Neuronal stem cell (in vitro differentiated cells): ENCODE measurements around the gene RFX8.

ENCODE experiments used
- DNase-seq: peaks from one replicate; pipeline ENCODE4 v3.0.0-alpha.2; 2013; ENCODE audit warnings: low spot score
- H2AFZ ChIP-seq: one replicate; pipeline ENCODE4 v1.6.1; 2013; ENCODE audit warnings: mild to moderate bottlenecking, low read length, inconsistent platforms
- H2AK5ac ChIP-seq: 2 replicates; pipeline ENCODE4 v1.6.1; 2013; ENCODE audit warnings: low read depth, mild to moderate bottlenecking, inconsistent platforms, low read length, moderate library complexity, mixed read lengths
- H2BK120ac ChIP-seq: 2 replicates; pipeline ENCODE4 v1.6.1; 2013; ENCODE audit warnings: low read depth, mild to moderate bottlenecking, inconsistent platforms, low read length, moderate library complexity, mixed read lengths
- H2BK12ac ChIP-seq: one replicate; pipeline ENCODE4 v1.6.1; 2013; ENCODE audit warnings: low read length, inconsistent platforms
- H2BK15ac ChIP-seq: 2 replicates; pipeline ENCODE4 v1.6.1; 2013; ENCODE audit warnings: mild to moderate bottlenecking, low read length, inconsistent platforms, mixed read lengths
- H2BK5ac ChIP-seq: one replicate; pipeline ENCODE4 v1.6.1; 2013; ENCODE audit warnings: inconsistent platforms, mild to moderate bottlenecking, low read length, moderate library complexity
- H3K14ac ChIP-seq: one replicate; pipeline ENCODE4 v1.6.1; 2013; ENCODE audit warnings: low read length, inconsistent platforms
- H3K18ac ChIP-seq: 2 replicates; pipeline ENCODE4 v1.6.1; 2013; ENCODE audit warnings: low read length, inconsistent platforms
- H3K23ac ChIP-seq: 2 replicates; pipeline ENCODE4 v1.6.1; 2013; ENCODE audit warnings: low read depth, mild to moderate bottlenecking, mixed read lengths, low read length, inconsistent platforms; ENCODE audit not compliant: poor library complexity
- H3K27ac ChIP-seq: replicated peaks from 3 replicates; pipeline ENCODE4 v1.5.1; 2013; ENCODE audit warnings: low read length, inconsistent platforms
- H3K27me3 ChIP-seq, 3 experiments: 2 replicates each; pipeline ENCODE4 v1.6.1; 2013; ENCODE audit warnings: low read length in 3 of 3, mild to moderate bottlenecking in 2 of 3, inconsistent platforms in 1 of 3, low read depth in 1 of 3, mixed read lengths in 1 of 3, moderate library complexity in 1 of 3; ENCODE audit not compliant: control insufficient read depth in 3 of 3, insufficient read depth in 3 of 3
- H3K36me3 ChIP-seq, 2 donors: replicated peaks in 1 of 2; 2 replicates each; pipeline ENCODE4 v1.6.1; 2013; ENCODE audit warnings: low read length in 2 of 2; ENCODE audit not compliant: control insufficient read depth in 2 of 2, insufficient read depth in 2 of 2
- H3K4ac ChIP-seq: 2 replicates; pipeline ENCODE4 v1.6.1; 2013; ENCODE audit warnings: inconsistent platforms, mild to moderate bottlenecking, low read length, moderate library complexity
- H3K4me1 ChIP-seq, 2 donors: 1 replicate in 1 of 2; 2 replicates in 1 of 2; pipeline ENCODE4 v1.6.1; 2013; ENCODE audit warnings: low read length in 2 of 2, low read depth in 1 of 2; ENCODE audit not compliant: control insufficient read depth in 2 of 2, insufficient read depth in 1 of 2
- H3K4me2 ChIP-seq: one replicate; pipeline ENCODE4 v1.6.1; 2013; ENCODE audit warnings: mild to moderate bottlenecking, low read length, inconsistent platforms; ENCODE audit not compliant: insufficient read depth, poor library complexity, severe bottlenecking
- H3K4me3 ChIP-seq, 2 donors: 2 replicates each; pipeline ENCODE4 v1.5.1; 2013; ENCODE audit warnings: low read length in 2 of 2, mild to moderate bottlenecking in 2 of 2, inconsistent platforms in 1 of 2, moderate library complexity in 1 of 2
- H3K79me1 ChIP-seq: one replicate; pipeline ENCODE4 v1.6.1; 2013; ENCODE audit warnings: low read depth, mild to moderate bottlenecking, inconsistent platforms, low read length, moderate library complexity
- H3K9ac ChIP-seq: one replicate; pipeline ENCODE4 v1.6.1; 2013; ENCODE audit warnings: mild to moderate bottlenecking, low read depth, low read length, inconsistent platforms; ENCODE audit not compliant: poor library complexity
- H3K9me3 ChIP-seq, 2 donors: replicated peaks in 1 of 2; 2 replicates each; pipeline versions ENCODE3 to v1.6.1; 2013; ENCODE audit warnings: low read length in 2 of 2, mild to moderate bottlenecking in 2 of 2, inconsistent platforms in 1 of 2, low read depth in 1 of 2, mixed read lengths in 1 of 2, moderate library complexity in 1 of 2; ENCODE audit not compliant: control insufficient read depth in 2 of 2, insufficient read depth in 1 of 2
- H4K8ac ChIP-seq: one replicate; pipeline ENCODE4 v1.6.1; 2013; ENCODE audit warnings: low read depth, mild to moderate bottlenecking, inconsistent platforms, low read length, moderate library complexity
- H4K91ac ChIP-seq: one replicate; pipeline ENCODE4 v1.6.1; 2013; ENCODE audit warnings: low read length, low read depth, mild to moderate bottlenecking, inconsistent platforms; ENCODE audit not compliant: poor library complexity
- WGBS, 2 donors: extraction: QIAGEN DNeasy Blood & Tissue Kit; methylation state at CpG; one replicate each; pipeline ENCODE4 v1.1.7; 2013; ENCODE audit warnings: missing lambda C conversion rate in 2 of 2, mixed read lengths in 1 of 2; ENCODE audit not compliant: insufficient read length in 2 of 2, insufficient replicate concordance in 1 of 2; ENCODE audit errors: extremely low coverage in 2 of 2; 5-methylcytosine and 5-hydroxymethylcytosine counted together

Gene RFX8

GRCh38 chr2:101398116-101398821 is 76.6 kb downstream of the RFX8 start:
- H3K79me1 ChIP-seq: no peaks in the 10 kb centered on the region

GRCh38 chr2:101396316-101396717 is 78.6 kb downstream of the RFX8 start:
- no peak overlapping the region for H2BK120ac ChIP-seq
- H3K4me2 ChIP-seq: no peak overlapping the region
- no peak overlapping the region for H2BK5ac ChIP-seq
- H3K27me3 ChIP-seq: peaks cover 0 to 31% (median 0%) of the 10 kb centered on the region in 3 experiments
- no CpG with 5 or more reads among the region's 2 CpGs for WGBS, 2 donors
- H3K79me1 ChIP-seq: no peaks in the 10 kb centered on the region
- no peak overlapping the region for H3K4ac ChIP-seq
- DNase-seq: no peak
- no peak overlapping the region for H2BK15ac ChIP-seq
- H2AK5ac ChIP-seq: no peak overlapping the region
- H3K23ac ChIP-seq: no peak overlapping the region
- no peak overlapping the region for H3K4me3 ChIP-seq
- no peaks in the 10 kb centered on the region for H3K9me3 ChIP-seq
- H3K18ac ChIP-seq: no peak overlapping the region
- H2AFZ ChIP-seq: no peak overlapping the region
- no peak overlapping the region for H4K91ac ChIP-seq
- H3K4me1 ChIP-seq: peaks cover 0 to 14% of the 10 kb centered on the region in 2 donors
- H3K36me3 ChIP-seq: no peaks in the 10 kb centered on the region
- H3K14ac ChIP-seq: no peak overlapping the region
- no peak overlapping the region for H2BK12ac ChIP-seq
- no peak overlapping the region for H3K27ac ChIP-seq
- H3K9ac ChIP-seq: no peak overlapping the region
- H4K8ac ChIP-seq: no peak overlapping the region

More at GRCh38 chr2:101398116-101398821, 76.6 kb downstream of the RFX8 start:
- H2BK120ac ChIP-seq: no peak overlapping the region
- no peaks in the 10 kb centered on the region for H3K36me3 ChIP-seq
- H3K4ac ChIP-seq: no peak overlapping the region
- no peak overlapping the region for H2BK5ac ChIP-seq
- H3K4me3 ChIP-seq: no peak overlapping the region
- H3K4me1 ChIP-seq: peaks cover 0 to 14% of the 10 kb centered on the region in 2 donors
- H4K91ac ChIP-seq: no peak overlapping the region
- H2BK15ac ChIP-seq: no peak overlapping the region
- H3K27ac ChIP-seq: no peak overlapping the region
- H2BK12ac ChIP-seq: no peak overlapping the region
- H3K9me3 ChIP-seq: peaks cover 0 to 2% of the 10 kb centered on the region in 2 donors
- no CpG with 5 or more reads among the region's 10 CpGs for WGBS, 2 donors
- H3K14ac ChIP-seq: no peak overlapping the region
- H3K27me3 ChIP-seq: peaks cover 0 to 39% (median 0%) of the 10 kb centered on the region in 3 experiments
- H3K4me2 ChIP-seq: no peak overlapping the region
- no peak overlapping the region for H2AK5ac ChIP-seq
- H3K9ac ChIP-seq: no peak overlapping the region
- no peak for DNase-seq
- no peak overlapping the region for H3K18ac ChIP-seq
- H3K23ac ChIP-seq: no peak overlapping the region
- no peak overlapping the region for H2AFZ ChIP-seq
- H4K8ac ChIP-seq: no peak overlapping the region

- Histone ChIP-seq H3K18ac (no peak overlapping the region), H4K91ac (no peak overlapping the region), H2AFZ (no peak overlapping the region), H2BK5ac (no peak overlapping the region), H3K4me1 (peaks cover 0 to 11% of the 10 kb centered on the region in 2 donors), H3K27ac (no peak overlapping the region), H3K9me3 (no peaks in the 10 kb centered on the region), H3K23ac (no peak overlapping the region), H3K4ac (no peak overlapping the region), H3K14ac (no peak overlapping the region), H2AK5ac (no peak overlapping the region), H2BK12ac (no peak overlapping the region), H2BK15ac (no peak overlapping the region), H3K36me3 (no peaks in the 10 kb centered on the region), H4K8ac (no peak overlapping the region), H3K79me1 (no peaks in the 10 kb centered on the region), H3K9ac (no peak overlapping the region), H3K27me3 (peaks cover 0 to 25% (median 0%) of the 10 kb centered on the region in 3 experiments), H3K4me2 (no peak overlapping the region), H2BK120ac (no peak overlapping the region), H3K4me3 (no peak overlapping the region)
- DNase-seq: no peak
- WGBS, 2 donors: no CpG with 5 or more reads among the region's 6 CpGs
These were observed 79.2 kb downstream of the RFX8 start for GRCh38 chr2:101395545-101396315.

GRCh38 chr2:101388232-101388631 is 86.7 kb downstream of the RFX8 start:
- DNase-seq: no peak
- H4K8ac ChIP-seq: no peak overlapping the region

More at GRCh38 chr2:101388232-101388631, 86.7 kb downstream of the RFX8 start:
- no peak overlapping the region for H3K4me3 ChIP-seq
- H2BK12ac ChIP-seq: no peak overlapping the region
- H2BK5ac ChIP-seq: no peak overlapping the region
- peaks cover 4% of the 10 kb centered on the region in 2 donors for H3K4me1 ChIP-seq
- H2BK120ac ChIP-seq: no peak overlapping the region
- no peaks in the 10 kb centered on the region for H3K79me1 ChIP-seq
- no peak overlapping the region for H3K4ac ChIP-seq
- no peak overlapping the region for H3K4me2 ChIP-seq
- no peak overlapping the region for H2AFZ ChIP-seq
- no peak overlapping the region for H4K91ac ChIP-seq
- H3K9me3 ChIP-seq: no peaks in the 10 kb centered on the region
- H3K9ac ChIP-seq: no peak overlapping the region
- WGBS, 2 donors: no CpG with 5 or more reads among the region's 4 CpGs
- no peaks in the 10 kb centered on the region for H3K36me3 ChIP-seq
- no peak overlapping the region for H3K23ac ChIP-seq
- no peak overlapping the region for H3K27ac ChIP-seq
- H2AK5ac ChIP-seq: no peak overlapping the region
- H3K27me3 ChIP-seq: peaks cover 8 to 48% (median 27%) of the 10 kb centered on the region in 3 experiments
- no peak overlapping the region for H3K18ac ChIP-seq
- no peak overlapping the region for H2BK15ac ChIP-seq
- no peak overlapping the region for H3K14ac ChIP-seq
